Colonic mucosa (tissue), 4 donors: ENCODE measurements around the gene THEMIS. TPM values are rescaled to one million over a fixed set of nuclear protein-coding genes. Genes with fewer than 3 reads are reported as not detected.

Source experiments
- DNase-seq: peaks from one replicate; pipeline ENCODE4 v3.0.0-alpha.2; 2020
- H3K27ac ChIP-seq: fragments of 200-600 bp; one replicate; pipeline ENCODE4 v1.8.0; 2021
- H3K27me3 ChIP-seq: fragments of 200-600 bp; one replicate; pipeline ENCODE4 v1.8.0; 2021
- H3K36me3 ChIP-seq: fragments of 200-600 bp; one replicate; pipeline ENCODE4 v1.8.0; 2021
- H3K4me1 ChIP-seq: fragments of 200-600 bp; one replicate; pipeline ENCODE4 v1.8.0; 2021; ENCODE audit warnings: mild to moderate bottlenecking
- H3K4me3 ChIP-seq: fragments of 200-600 bp; one replicate; pipeline ENCODE4 v1.8.0; 2021
- H3K9ac ChIP-seq, 2 donors: one replicate each; pipeline ENCODE4 v1.7.0; 2013; ENCODE audit warnings: control low read depth in 2 of 2, low read depth in 2 of 2, low read length in 2 of 2
- H3K9me3 ChIP-seq: fragments of 200-600 bp; one replicate; pipeline ENCODE4 v1.8.0; 2021
- intact Hi-C: fragments of 100-400 bp; cut with DNase I; formaldehyde crosslinking; loops from one replicate; pipeline ENCODE4 v1.14.1; 2022
- total RNA-seq, 2 donors: library from RNA; stranded (reverse); fragmentation: NEBNext Ultra II Directional in 1 of 2; extraction: Animal tissue kit (Norgen Biotek cat#: 25700) in 1 of 2; gene quantifications; one replicate each; pipeline ENCODE4 v1.2.1, GENCODE V29; 2021
- TF ChIP-seq, protein P1 (sequence below): fragments of 200-600 bp; IDR thresholded peaks from one replicate; pipeline ENCODE4 v1.8.0; 2022; ENCODE audit warnings: antibody characterized with exemption, mild to moderate bottlenecking
- donor health status: healthy.
- donor health status: DM: no; HTN: no; CAD: no.
- donor health status: DM: no; HTN: no; CAD: no.

Gene THEMIS
- total RNA-seq, 2 donors from 2014 or later: 0.96 TPM

DNA sequence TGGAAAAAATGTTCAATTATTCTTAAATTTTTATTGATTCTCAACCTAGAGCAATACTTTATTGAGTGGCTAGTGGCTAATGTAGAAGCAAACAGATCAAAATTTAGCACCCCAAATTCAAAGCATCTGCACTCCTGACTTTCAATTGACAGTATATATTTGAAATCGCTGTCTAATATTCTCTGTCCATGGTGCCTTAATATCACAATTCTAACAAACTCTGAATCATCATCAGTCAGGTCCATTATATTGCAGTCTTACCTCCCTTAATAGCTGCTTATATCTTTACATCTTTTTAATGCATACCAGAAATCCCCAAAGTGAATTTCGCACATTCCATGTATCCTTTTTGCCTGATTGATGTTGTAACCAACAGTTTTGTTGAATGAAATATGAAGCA, 134.9 kb downstream of the THEMIS start:
- Histone ChIP-seq H3K36me3 (no peaks in the 10 kb centered on the region), H3K27me3 (no peaks in the 10 kb centered on the region), H3K4me3 (no peak overlapping the region), H3K4me1 (no peaks in the 10 kb centered on the region), H3K9me3 (no peaks in the 10 kb centered on the region), H3K27ac (no peak overlapping the region), H3K9ac (no peak overlapping the region)
- TF ChIP-seq, protein P1, sequence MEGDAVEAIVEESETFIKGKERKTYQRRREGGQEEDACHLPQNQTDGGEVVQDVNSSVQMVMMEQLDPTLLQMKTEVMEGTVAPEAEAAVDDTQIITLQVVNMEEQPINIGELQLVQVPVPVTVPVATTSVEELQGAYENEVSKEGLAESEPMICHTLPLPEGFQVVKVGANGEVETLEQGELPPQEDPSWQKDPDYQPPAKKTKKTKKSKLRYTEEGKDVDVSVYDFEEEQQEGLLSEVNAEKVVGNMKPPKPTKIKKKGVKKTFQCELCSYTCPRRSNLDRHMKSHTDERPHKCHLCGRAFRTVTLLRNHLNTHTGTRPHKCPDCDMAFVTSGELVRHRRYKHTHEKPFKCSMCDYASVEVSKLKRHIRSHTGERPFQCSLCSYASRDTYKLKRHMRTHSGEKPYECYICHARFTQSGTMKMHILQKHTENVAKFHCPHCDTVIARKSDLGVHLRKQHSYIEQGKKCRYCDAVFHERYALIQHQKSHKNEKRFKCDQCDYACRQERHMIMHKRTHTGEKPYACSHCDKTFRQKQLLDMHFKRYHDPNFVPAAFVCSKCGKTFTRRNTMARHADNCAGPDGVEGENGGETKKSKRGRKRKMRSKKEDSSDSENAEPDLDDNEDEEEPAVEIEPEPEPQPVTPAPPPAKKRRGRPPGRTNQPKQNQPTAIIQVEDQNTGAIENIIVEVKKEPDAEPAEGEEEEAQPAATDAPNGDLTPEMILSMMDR: no peak
- intact Hi-C loops: no loop called here
- DNase-seq: no peak

DNA sequence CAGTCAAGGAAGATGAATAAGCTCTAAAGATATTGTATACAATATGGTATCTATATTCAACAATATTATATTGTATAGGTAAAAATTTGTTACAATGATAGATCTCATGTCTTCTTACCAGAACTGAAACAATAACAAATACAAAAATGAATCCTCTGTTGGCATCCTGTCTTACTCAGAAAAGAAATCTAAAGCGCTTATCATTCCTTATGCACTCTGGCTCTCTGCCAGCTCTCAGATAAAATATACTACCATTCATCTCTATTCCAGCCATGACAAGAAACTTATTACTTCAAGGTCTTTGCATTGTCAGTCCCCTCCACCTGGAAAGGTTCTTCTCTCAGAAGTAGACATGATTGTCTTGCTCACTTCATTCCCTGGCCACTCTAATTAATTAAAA, 138.6 kb downstream of the THEMIS start:
- TF ChIP-seq, protein P1: no peak
- Histone ChIP-seq H3K27ac (no peak overlapping the region), H3K9me3 (no peaks in the 10 kb centered on the region), H3K9ac (no peak overlapping the region), H3K36me3 (no peaks in the 10 kb centered on the region), H3K4me3 (no peak overlapping the region), H3K4me1 (no peaks in the 10 kb centered on the region), H3K27me3 (no peaks in the 10 kb centered on the region)
- no peak for DNase-seq
- intact Hi-C loops: no loop called here

DNA sequence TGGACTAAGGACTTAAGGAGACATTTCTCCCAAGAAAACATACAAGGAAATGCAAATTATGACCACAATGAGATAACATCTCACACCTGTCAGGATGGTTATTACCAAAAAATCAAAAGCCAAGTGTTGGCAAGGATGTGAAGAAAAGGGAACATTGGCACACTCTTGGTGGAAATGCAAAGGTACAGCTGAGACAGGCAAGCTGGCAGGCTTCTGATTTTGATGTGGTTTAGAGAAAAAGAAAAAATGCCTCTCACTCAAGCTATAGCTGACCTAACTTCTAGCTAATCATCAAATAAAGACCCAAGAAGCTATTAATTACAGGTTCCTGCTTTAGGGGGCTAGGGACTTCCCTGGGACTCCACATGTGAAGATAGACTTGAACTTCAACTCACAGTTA, 139.8 kb downstream of the THEMIS start:
- no peak overlapping the region for H3K9ac ChIP-seq
- H3K27ac ChIP-seq: no peak overlapping the region
- H3K27me3 ChIP-seq: no peaks in the 10 kb centered on the region
- intact Hi-C loops: no loop called here
- TF ChIP-seq, protein P1: no peak
- no peaks in the 10 kb centered on the region for H3K36me3 ChIP-seq
- no peak overlapping the region for H3K4me3 ChIP-seq
- H3K9me3 ChIP-seq: no peaks in the 10 kb centered on the region
- no peaks in the 10 kb centered on the region for H3K4me1 ChIP-seq
- no peak for DNase-seq

DNA sequence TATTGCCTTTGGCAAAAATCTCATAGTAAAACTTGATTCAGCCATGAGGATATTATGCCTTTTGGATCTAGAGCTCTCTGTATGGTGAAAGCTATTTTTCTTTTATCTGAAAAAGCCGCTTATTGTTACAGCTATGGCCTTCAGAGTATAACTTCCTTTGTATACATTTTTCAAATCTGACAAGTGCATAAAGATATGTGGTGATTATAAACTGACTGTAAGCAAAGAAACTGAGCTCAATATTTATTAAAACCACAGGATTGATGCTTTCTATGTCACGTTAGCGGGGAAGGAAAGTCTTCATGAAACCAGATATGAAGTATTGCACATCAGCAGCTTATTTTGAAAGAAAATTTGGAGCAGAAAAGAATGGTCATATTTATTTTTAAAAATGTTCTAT, 151.8 kb downstream of the THEMIS start:
- Histone ChIP-seq H3K27me3 (no peaks in the 10 kb centered on the region), H3K4me1 (no peaks in the 10 kb centered on the region), H3K9ac (no peak overlapping the region), H3K4me3 (no peak overlapping the region), H3K9me3 (no peaks in the 10 kb centered on the region), H3K36me3 (no peaks in the 10 kb centered on the region), H3K27ac (no peak overlapping the region)
- no peak for DNase-seq
- intact Hi-C loops: no loop called here
- TF ChIP-seq, protein P1: no peak

DNA sequence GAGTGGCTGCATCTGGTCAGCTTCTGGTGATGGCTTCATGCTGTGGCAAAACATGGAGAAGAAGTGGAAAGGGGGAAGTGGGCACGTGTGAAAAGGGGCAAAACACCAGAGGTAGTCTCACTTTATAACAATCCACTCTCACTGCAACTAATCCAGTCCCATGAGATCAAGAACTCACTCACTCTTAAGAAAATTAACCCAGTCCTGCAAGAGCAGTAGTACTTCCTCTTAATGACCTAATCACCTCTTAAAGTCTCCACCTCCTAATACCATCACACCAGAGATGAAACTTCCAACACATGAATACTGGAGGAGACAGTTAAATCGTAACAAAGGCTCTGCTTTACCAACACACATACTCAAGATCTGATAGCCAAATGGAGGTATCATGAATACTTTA, 152.6 kb downstream of the THEMIS start:
- H3K9me3 ChIP-seq: no peaks in the 10 kb centered on the region
- H3K27me3 ChIP-seq: no peaks in the 10 kb centered on the region
- TF ChIP-seq, protein P1: no peak
- H3K9ac ChIP-seq: no peak overlapping the region
- H3K4me3 ChIP-seq: no peak overlapping the region
- intact Hi-C loops: no loop called here
- no peak for DNase-seq
- H3K4me1 ChIP-seq: no peaks in the 10 kb centered on the region
- no peaks in the 10 kb centered on the region for H3K36me3 ChIP-seq
- H3K27ac ChIP-seq: no peak overlapping the region

DNA sequence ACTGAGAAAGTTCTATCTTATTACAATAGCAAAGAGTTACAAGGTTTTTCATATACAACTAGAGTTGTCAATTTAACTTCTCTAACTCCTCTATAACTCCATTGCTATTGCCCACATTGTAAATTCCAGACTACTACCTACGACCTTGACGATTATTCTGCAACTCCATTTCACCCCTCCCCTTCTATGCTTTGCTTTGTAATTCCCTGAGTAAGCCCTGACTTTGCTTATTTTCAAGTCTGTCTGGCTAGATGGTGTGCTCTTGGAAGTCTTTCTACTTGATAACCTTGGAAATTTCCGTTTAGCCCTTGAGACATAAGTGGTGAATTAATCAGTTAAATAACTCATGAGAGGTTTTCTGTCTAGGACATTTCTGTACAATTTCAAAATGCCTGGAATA, 162.4 kb downstream of the THEMIS start:
- no peaks in the 10 kb centered on the region for H3K36me3 ChIP-seq
- H3K9ac ChIP-seq: no peak overlapping the region
- intact Hi-C loops: loop anchor here (5.0 kb wide), 1 partner anchor 994 kb away; no protein-coding TSS in a partner anchor
- H3K27ac ChIP-seq: no peak overlapping the region
- no peaks in the 10 kb centered on the region for H3K27me3 ChIP-seq
- H3K9me3 ChIP-seq: no peaks in the 10 kb centered on the region
- TF ChIP-seq, protein P1: no peak
- DNase-seq: no peak
- H3K4me3 ChIP-seq: no peak overlapping the region
- H3K4me1 ChIP-seq: no peaks in the 10 kb centered on the region
